Mucosa of rectum (tissue), 2 donors: ENCODE results near the gene WHRN.

ENCODE experiments used
- H3K27ac ChIP-seq, 2 donors: one replicate each; pipeline ENCODE4 v1.7.0; 2013; ENCODE audit warnings: inconsistent platforms in 2 of 2, low read depth in 2 of 2, low read length in 2 of 2
- H3K27me3 ChIP-seq, 2 donors: one replicate each; pipeline ENCODE4 v1.7.0; 2013; ENCODE audit warnings: low read length in 2 of 2; ENCODE audit not compliant: control insufficient read depth in 2 of 2, insufficient read depth in 2 of 2
- H3K36me3 ChIP-seq, 2 donors: one replicate each; pipeline ENCODE4 v1.7.0; 2013; ENCODE audit warnings: low read length in 2 of 2; ENCODE audit not compliant: control insufficient read depth in 2 of 2, insufficient read depth in 2 of 2
- H3K4me1 ChIP-seq, 2 donors: one replicate each; pipeline ENCODE4 v1.7.0; 2013; ENCODE audit warnings: low read length in 2 of 2, mild to moderate bottlenecking in 1 of 2; ENCODE audit not compliant: control insufficient read depth in 2 of 2, insufficient read depth in 2 of 2
- H3K4me3 ChIP-seq, 2 donors: one replicate each; pipeline ENCODE4 v1.7.0; 2013; ENCODE audit warnings: low read length in 2 of 2
- H3K9ac ChIP-seq, 2 donors: one replicate each; pipeline ENCODE4 v1.7.0; 2013; ENCODE audit warnings: low read length in 2 of 2, low read depth in 1 of 2, mild to moderate bottlenecking in 1 of 2
- H3K9me3 ChIP-seq, 2 donors: one replicate each; pipeline ENCODE4 v1.7.0; 2013; ENCODE audit warnings: low read length in 2 of 2; ENCODE audit not compliant: control insufficient read depth in 2 of 2
- donor health status: healthy.
- donor health status: Normal muscosa, but diverticular disease.

WHRN gene

GRCh38 chr9:114433720-114434255 lies 71.5 kb downstream of the WHRN start:
- Histone ChIP-seq H3K9me3 (no peaks in the 10 kb centered on the region), H3K4me1 (no peaks in the 10 kb centered on the region), H3K4me3 (no peak overlapping the region), H3K27ac (no peak overlapping the region), H3K9ac (no peak overlapping the region), H3K36me3 (no peaks in the 10 kb centered on the region), H3K27me3 (no peaks in the 10 kb centered on the region)

DNA sequence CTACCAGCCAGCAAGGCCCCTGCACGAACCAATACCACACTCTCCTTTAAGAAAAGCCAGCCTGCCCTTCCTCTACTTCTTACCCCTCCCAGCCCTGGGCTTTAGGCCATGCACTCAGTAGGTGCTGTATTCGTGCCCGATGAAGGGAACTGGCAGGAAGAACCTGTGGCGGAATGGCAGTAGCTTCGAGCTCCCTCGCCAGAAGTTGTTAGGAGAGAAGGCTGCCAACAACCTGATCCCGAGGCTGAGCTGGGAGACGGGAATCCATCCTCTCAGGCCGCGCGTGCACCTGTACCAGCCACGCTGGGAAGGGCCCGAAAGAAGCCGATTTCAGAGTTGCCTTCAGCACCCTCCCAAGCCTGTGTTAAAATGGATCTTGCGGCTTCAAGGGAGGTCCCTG lies 72.2 kb downstream of the WHRN start:
- H3K36me3 ChIP-seq, result no peaks in the 10 kb centered on the region
- no peaks in the 10 kb centered on the region for H3K4me1 ChIP-seq
- H3K9me3 ChIP-seq, result no peaks in the 10 kb centered on the region
- no peak overlapping the region for H3K4me3 ChIP-seq
- H3K27ac ChIP-seq, result no peak overlapping the region
- H3K9ac ChIP-seq, result no peak overlapping the region
- H3K27me3 ChIP-seq, result no peaks in the 10 kb centered on the region

DNA sequence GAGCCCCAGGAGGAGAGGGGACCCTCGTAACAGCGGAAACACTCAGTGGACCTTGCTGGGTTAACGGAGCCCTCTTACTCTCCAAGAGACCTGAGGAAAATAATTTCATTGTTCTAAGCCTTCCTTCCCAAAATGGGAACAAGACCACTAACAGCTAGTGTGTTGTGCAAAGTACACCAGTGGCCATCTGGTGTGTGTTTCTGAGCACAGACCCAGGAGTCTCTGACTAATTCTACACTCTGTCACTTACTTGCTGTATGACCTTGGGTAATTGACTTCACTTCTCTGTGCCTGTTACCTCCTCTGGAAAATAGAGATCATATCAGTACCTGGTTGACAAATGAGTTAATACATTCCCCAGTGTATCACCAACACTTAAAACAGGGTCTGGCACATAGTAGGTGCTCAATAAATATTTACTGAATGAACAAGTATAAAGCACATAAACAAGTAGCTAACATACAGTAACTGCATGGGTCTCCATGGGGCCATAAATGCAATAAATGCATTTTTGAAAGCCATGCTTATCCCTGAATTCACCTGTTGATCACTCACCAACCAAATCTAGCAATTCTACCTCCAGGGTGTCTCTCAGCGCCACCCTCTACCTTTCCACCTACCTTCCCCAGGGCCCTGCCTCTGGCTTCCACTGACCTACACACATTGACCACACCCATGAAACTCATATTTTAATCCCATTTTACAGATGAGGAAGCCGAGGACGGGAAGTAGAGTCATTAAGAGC lies 72.8 kb downstream of the WHRN start:
- Histone ChIP-seq H3K4me3 (no peak overlapping the region), H3K4me1 (no peaks in the 10 kb centered on the region), H3K27me3 (no peaks in the 10 kb centered on the region), H3K9me3 (no peaks in the 10 kb centered on the region), H3K27ac (no peak overlapping the region), H3K36me3 (no peaks in the 10 kb centered on the region), H3K9ac (no peak overlapping the region)

DNA sequence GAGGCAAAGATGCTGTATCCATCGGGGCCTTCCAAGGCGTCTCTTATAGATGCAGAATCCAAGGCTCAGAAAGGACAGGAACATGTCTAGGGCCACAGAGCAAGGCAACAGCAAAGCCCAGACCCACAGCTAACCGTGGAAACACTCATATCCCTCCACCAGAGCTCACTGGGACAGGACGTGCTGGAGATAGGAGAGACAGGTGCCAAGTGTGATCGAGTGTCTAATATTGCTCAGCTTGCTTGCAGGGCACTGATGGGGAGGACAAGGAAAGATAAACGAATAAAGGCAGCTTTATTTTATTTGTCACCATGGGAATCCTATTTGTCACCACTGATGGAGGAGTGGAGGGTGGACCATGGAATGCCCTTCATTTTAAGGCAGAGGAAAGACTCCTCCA lies 73.5 kb downstream of the WHRN start:
- H3K36me3 ChIP-seq, result no peaks in the 10 kb centered on the region
- no peak overlapping the region for H3K27ac ChIP-seq

DNA sequence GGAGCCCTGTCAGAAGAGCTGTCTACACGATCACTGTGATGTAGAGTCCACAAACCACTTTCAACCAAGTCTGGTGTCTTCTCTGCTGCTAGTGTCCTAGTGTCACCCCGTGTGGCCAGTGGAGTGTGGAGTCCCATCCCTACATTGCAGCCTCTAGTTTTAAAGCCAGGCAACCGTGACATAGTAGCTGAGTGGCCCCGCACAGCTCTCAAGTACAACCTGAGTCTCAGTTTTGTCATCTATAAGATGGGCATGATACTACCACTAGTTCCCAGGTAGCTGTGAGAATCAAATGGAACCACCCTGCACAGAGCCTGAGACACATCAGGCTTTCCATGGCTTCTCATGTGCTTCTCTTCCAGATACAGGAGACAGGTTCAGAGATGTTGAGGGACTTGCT lies 74.3 kb downstream of the WHRN start:
- Histone ChIP-seq H3K36me3 (no peaks in the 10 kb centered on the region), H3K9ac (no peak overlapping the region), H3K9me3 (no peaks in the 10 kb centered on the region), H3K4me1 (no peaks in the 10 kb centered on the region), H3K4me3 (no peak overlapping the region), H3K27ac (no peak overlapping the region), H3K27me3 (no peaks in the 10 kb centered on the region)

More for the DNA sequence above, 73.5 kb downstream of the WHRN start:
- Histone ChIP-seq H3K27me3 (no peaks in the 10 kb centered on the region), H3K9me3 (no peaks in the 10 kb centered on the region), H3K9ac (no peak overlapping the region), H3K4me1 (no peaks in the 10 kb centered on the region), H3K4me3 (no peak overlapping the region)

DNA sequence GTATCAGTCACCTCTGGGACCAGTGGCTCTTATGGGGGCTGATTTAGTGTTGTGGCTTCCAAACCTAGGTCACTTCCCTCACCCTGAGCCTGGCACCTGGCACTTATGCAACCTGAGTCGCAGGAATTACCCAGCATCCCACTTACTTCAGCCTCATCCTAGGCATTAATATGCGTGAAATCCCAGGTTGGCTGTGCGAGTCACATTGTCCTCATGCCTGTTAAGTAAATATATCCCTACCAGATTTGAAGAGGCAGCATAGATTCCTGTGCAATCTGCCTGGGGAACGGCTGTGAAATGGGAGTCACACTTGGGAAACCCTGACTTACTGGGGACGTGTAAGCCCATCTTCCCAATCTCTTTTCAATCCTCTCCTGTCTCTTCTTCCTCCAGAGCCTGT lies 74.8 kb downstream of the WHRN start:
- H3K4me3 ChIP-seq, result no peak overlapping the region
- H3K9me3 ChIP-seq, result no peaks in the 10 kb centered on the region
- H3K4me1 ChIP-seq, result no peaks in the 10 kb centered on the region
- H3K36me3 ChIP-seq, result no peaks in the 10 kb centered on the region
- no peak overlapping the region for H3K9ac ChIP-seq
- H3K27ac ChIP-seq, result no peak overlapping the region
- no peaks in the 10 kb centered on the region for H3K27me3 ChIP-seq

DNA sequence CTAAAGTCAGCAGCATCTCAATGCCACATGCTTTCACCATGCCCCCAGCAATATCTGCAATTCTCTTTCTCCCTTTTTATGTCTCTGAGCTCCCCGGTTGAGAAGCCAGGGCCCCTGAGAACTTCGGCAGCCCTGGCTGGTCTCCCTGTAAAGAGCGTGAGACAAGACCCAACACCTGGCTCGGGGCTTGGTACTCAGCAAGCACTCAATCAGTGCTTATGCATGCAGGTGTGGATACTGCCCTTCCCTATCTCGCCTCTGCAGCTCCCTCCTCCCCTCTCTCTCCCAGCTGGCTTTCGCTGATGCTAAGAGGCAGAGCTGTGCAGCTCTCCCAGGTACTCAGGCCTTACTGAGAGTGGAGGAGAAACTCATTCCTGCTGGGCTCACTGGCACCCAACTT lies 75.8 kb downstream of the WHRN start:
- H3K9ac ChIP-seq, result no peak overlapping the region
- no peaks in the 10 kb centered on the region for H3K36me3 ChIP-seq
- no peaks in the 10 kb centered on the region for H3K9me3 ChIP-seq
- H3K4me1 ChIP-seq, result no peaks in the 10 kb centered on the region
- H3K27me3 ChIP-seq, result no peaks in the 10 kb centered on the region
- H3K4me3 ChIP-seq, result no peak overlapping the region
- no peak overlapping the region for H3K27ac ChIP-seq

GRCh38 chr9:114428466-114428865 lies 76.8 kb downstream of the WHRN start:
- no peak overlapping the region for H3K4me3 ChIP-seq
- no peaks in the 10 kb centered on the region for H3K9me3 ChIP-seq
- H3K4me1 ChIP-seq, result no peaks in the 10 kb centered on the region
- H3K27ac ChIP-seq, result no peak overlapping the region
- no peaks in the 10 kb centered on the region for H3K27me3 ChIP-seq
- no peak overlapping the region for H3K9ac ChIP-seq
- H3K36me3 ChIP-seq, result no peaks in the 10 kb centered on the region

DNA sequence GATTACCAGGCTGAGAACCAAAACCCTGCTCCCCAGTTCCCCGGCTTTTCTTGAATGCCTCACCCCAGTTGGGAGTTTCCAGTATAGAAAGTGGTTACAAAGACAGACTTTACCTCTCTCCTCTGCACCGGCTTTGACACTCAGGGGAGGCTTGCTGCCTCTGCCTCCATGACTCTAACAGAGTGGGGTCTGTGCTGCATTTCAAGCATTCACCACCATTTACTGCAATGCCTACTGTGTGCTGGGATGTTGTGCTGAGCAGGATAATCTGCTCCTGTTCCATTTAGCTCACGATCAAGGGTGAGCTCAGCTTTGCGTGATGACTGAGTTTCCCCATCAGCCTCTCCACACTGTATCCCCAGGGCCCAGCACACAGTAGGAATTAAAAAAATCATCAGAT lies 77.6 kb downstream of the WHRN start:
- Histone ChIP-seq H3K27me3 (no peaks in the 10 kb centered on the region), H3K9ac (no peak overlapping the region), H3K9me3 (no peaks in the 10 kb centered on the region), H3K4me3 (no peak overlapping the region), H3K4me1 (no peaks in the 10 kb centered on the region), H3K36me3 (no peaks in the 10 kb centered on the region), H3K27ac (no peak overlapping the region)

- no peaks in the 10 kb centered on the region for H3K27me3 ChIP-seq
- H3K9ac ChIP-seq, result no peak overlapping the region
- H3K27ac ChIP-seq, result no peak overlapping the region
- H3K36me3 ChIP-seq, result no peaks in the 10 kb centered on the region
- H3K4me3 ChIP-seq, result no peak overlapping the region
- no peaks in the 10 kb centered on the region for H3K4me1 ChIP-seq
- no peaks in the 10 kb centered on the region for H3K9me3 ChIP-seq
These were observed 79.0 kb downstream of the WHRN start for GRCh38 chr9:114426046-114426948.
